ENCODE data around the gene SETD9.

- no peak for TF ChIP-seq CTCF (conservative IDR thresholded peaks at IDR 0.05; ENCODE audit: low read length)
- no peak for TF ChIP-seq EZH2phosphoT487 (IDR thresholded peaks at IDR 0.05; ENCODE audit: borderline replicate concordance)
Measured at GRCh38 chr5:56876327-56876726, 33.1 kb upstream of the SETD9 start.

Data from Loucy (cell line).